ENCODE results near the gene CEP55. TPM values are rescaled to one million over a fixed set of nuclear protein-coding genes. Genes with fewer than 3 reads are reported as not detected.

The CEP55 gene
- total RNA-seq, result 4.7 TPM in 2 replicates

- peak within 1 kb of the TSS; percentile 71 for H3K27ac ChIP-seq (ENCODE audit: low read depth, low read length)
- no peak for TF ChIP-seq CTCF (IDR thresholded peaks at IDR 0.05; ENCODE audit: extremely low read depth, low read depth, low read length)
- no peaks in the 10 kb centered on the region for H3K9me3 ChIP-seq (ENCODE audit: low read depth, low read length)
- peak within 1 kb of the TSS; percentile 99 for H2AFZ ChIP-seq (ENCODE audit: low read length)
- H3K4me1 ChIP-seq (ENCODE audit: insufficient read depth, low read length), result peaks cover 11% of the 10 kb centered on the region
- DNase-seq (ENCODE audit: insufficient read length, low spot score, missing footprints), result peak; percentile 96
- H4K20me1 ChIP-seq (ENCODE audit: insufficient read depth, low read length), result no peaks in the 10 kb centered on the region
- peaks cover 45% of the 10 kb centered on the region for H3K79me2 ChIP-seq (ENCODE audit: insufficient read depth, low read length)
- H3K36me3 ChIP-seq (ENCODE audit: insufficient read depth, low read length), result no peaks in the 10 kb centered on the region
- H3K4me2 ChIP-seq (ENCODE audit: insufficient read depth, low read length), result peak within 1 kb of the TSS; percentile 93
- H3K27me3 ChIP-seq (ENCODE audit: insufficient read depth, low read length), result no peaks in the 10 kb centered on the region
- H3K4me3 ChIP-seq (ENCODE audit: insufficient read depth, low read length), result peak within 1 kb of the TSS; percentile 89
Observed at GRCh38 chr10:93496322-93497041, at the start of gene CEP55. TSS of gene CEP55 (plus strand) at chr10:93496612. CDS start at chr10:93500052, 3,440 bp downstream.

- peaks cover 81% of the 10 kb centered on the region for H3K36me3 ChIP-seq (ENCODE audit: insufficient read depth, low read length)
- no peaks in the 10 kb centered on the region for H3K27me3 ChIP-seq (ENCODE audit: insufficient read depth, low read length)
- H3K4me2 ChIP-seq (ENCODE audit: insufficient read depth, low read length), result no peak overlapping the region
- no peaks in the 10 kb centered on the region for H4K20me1 ChIP-seq (ENCODE audit: insufficient read depth, low read length)
- no peak for TF ChIP-seq CTCF (IDR thresholded peaks at IDR 0.05; ENCODE audit: extremely low read depth, low read depth, low read length)
- H3K4me3 ChIP-seq (ENCODE audit: insufficient read depth, low read length), result no peak overlapping the region
- no peak overlapping the region for H2AFZ ChIP-seq (ENCODE audit: low read length)
- no peak for DNase-seq (ENCODE audit: insufficient read length, low spot score, missing footprints)
- peak overlapping the region; percentile 20 for H3K27ac ChIP-seq (ENCODE audit: low read depth, low read length)
- peaks cover 94% of the 10 kb centered on the region for H3K79me2 ChIP-seq (ENCODE audit: insufficient read depth, low read length)
- peaks cover 26% of the 10 kb centered on the region for H3K4me1 ChIP-seq (ENCODE audit: insufficient read depth, low read length)
- H3K9me3 ChIP-seq (ENCODE audit: low read depth, low read length), result no peaks in the 10 kb centered on the region
Observed at GRCh38 chr10:93447019-93447418, 49.4 kb upstream of the CEP55 start.

- no peak overlapping the region for H3K4me3 ChIP-seq (ENCODE audit: insufficient read depth, low read length)
- no peaks in the 10 kb centered on the region for H4K20me1 ChIP-seq (ENCODE audit: insufficient read depth, low read length)
- H3K4me2 ChIP-seq (ENCODE audit: insufficient read depth, low read length), result no peak overlapping the region
- H3K79me2 ChIP-seq (ENCODE audit: insufficient read depth, low read length), result peaks cover 91% of the 10 kb centered on the region
- H3K9me3 ChIP-seq (ENCODE audit: low read depth, low read length), result no peaks in the 10 kb centered on the region
- no peak overlapping the region for H2AFZ ChIP-seq (ENCODE audit: low read length)
- peaks cover 83% of the 10 kb centered on the region for H3K36me3 ChIP-seq (ENCODE audit: insufficient read depth, low read length)
- H3K27me3 ChIP-seq (ENCODE audit: insufficient read depth, low read length), result no peaks in the 10 kb centered on the region
- H3K27ac ChIP-seq (ENCODE audit: low read depth, low read length), result peak overlapping the region; percentile 20
- peaks cover 19% of the 10 kb centered on the region for H3K4me1 ChIP-seq (ENCODE audit: insufficient read depth, low read length)
- TF ChIP-seq CTCF (IDR thresholded peaks at IDR 0.05; ENCODE audit: extremely low read depth, low read depth, low read length), result no peak
- peak; percentile 11 for DNase-seq (ENCODE audit: insufficient read length, low spot score, missing footprints)
Observed at GRCh38 chr10:93447970-93448369, 48.4 kb upstream of the CEP55 start.

GRCh38 chr10:93451244-93451947 lies 45.0 kb upstream of the CEP55 start:
- Histone ChIP-seq H3K27me3 (ENCODE audit: insufficient read depth, low read length) (no peaks in the 10 kb centered on the region), H3K4me2 (ENCODE audit: insufficient read depth, low read length) (no peak overlapping the region), H3K27ac (ENCODE audit: low read depth, low read length) (peak overlapping the region; percentile 20), H2AFZ (ENCODE audit: low read length) (no peak overlapping the region), H3K79me2 (ENCODE audit: insufficient read depth, low read length) (peaks cover 83% of the 10 kb centered on the region), H3K9me3 (ENCODE audit: low read depth, low read length) (no peaks in the 10 kb centered on the region), H3K36me3 (ENCODE audit: insufficient read depth, low read length) (peaks cover 82% of the 10 kb centered on the region), H4K20me1 (ENCODE audit: insufficient read depth, low read length) (no peaks in the 10 kb centered on the region), H3K4me3 (ENCODE audit: insufficient read depth, low read length) (no peak overlapping the region), H3K4me1 (ENCODE audit: insufficient read depth, low read length) (peaks cover 3% of the 10 kb centered on the region)
- peak; percentile 22 for DNase-seq (ENCODE audit: insufficient read length, low spot score, missing footprints)
- TF ChIP-seq CTCF (IDR thresholded peaks at IDR 0.05; ENCODE audit: extremely low read depth, low read depth, low read length), result no peak
